Fibroblast of mammary gland (primary cell): ENCODE data around the gene CYP2A7.
"Not testable (repeated sequence)": the region's sequence is repeated elsewhere in the genome, so short reads cannot be mapped to it uniquely, and the experiment has no call there.

ENCODE experiments used
- DNase-seq: peaks from one replicate; pipeline ENCODE4 v3.0.0-alpha.2; 2010; ENCODE audit warnings: low read depth
- H3K4me3 ChIP-seq: 2 replicates; pipeline ENCODE4 v1.5.1; 2011; ENCODE audit warnings: low read depth, mild to moderate bottlenecking, low read length, moderate library complexity; ENCODE audit not compliant: control insufficient read depth
- CTCF ChIP-seq: conservative IDR thresholded peaks from 2 replicates; pipeline ENCODE4 v1.5.1; 2011; ENCODE audit warnings: low read depth, low read length, inconsistent platforms; ENCODE audit not compliant: control insufficient read depth, insufficient read depth

The CYP2A7 gene

GRCh38 chr19:40838477-40838876, 43.6 kb downstream of the CYP2A7 start:
- H3K4me3 ChIP-seq, DNase-seq: not testable (repeated sequence)

- no peak overlapping the region for H3K4me3 ChIP-seq
- DNase-seq, result no peak
- TF ChIP-seq CTCF, result no peak
These were observed 45.1 kb downstream of the CYP2A7 start for GRCh38 chr19:40836754-40837429.

- not testable (repeated sequence) for DNase-seq, H3K4me3 ChIP-seq
These were observed 48.1 kb downstream of the CYP2A7 start for GRCh38 chr19:40833728-40834533.

- DNase-seq, H3K4me3 ChIP-seq: not testable (repeated sequence)
These were observed 49.6 kb downstream of the CYP2A7 start for GRCh38 chr19:40832431-40832790.

GRCh38 chr19:40831502-40832430, 50.3 kb downstream of the CYP2A7 start:
- peak; percentile 99 for DNase-seq
- no peak overlapping the region for H3K4me3 ChIP-seq
- no peak for TF ChIP-seq CTCF

- not testable (repeated sequence) for H3K4me3 ChIP-seq, DNase-seq
These were observed 51.3 kb downstream of the CYP2A7 start for GRCh38 chr19:40830741-40831140.

- no peak for DNase-seq
- TF ChIP-seq CTCF, result no peak
These were observed 52.8 kb downstream of the CYP2A7 start for GRCh38 chr19:40829205-40829604.

GRCh38 chr19:40827386-40828247, 54.4 kb downstream of the CYP2A7 start:
- no peak for TF ChIP-seq CTCF
- no peak overlapping the region for H3K4me3 ChIP-seq
- no peak for DNase-seq

More at GRCh38 chr19:40829205-40829604, 52.8 kb downstream of the CYP2A7 start:
- H3K4me3 ChIP-seq, result no peak overlapping the region

- not testable (repeated sequence) for DNase-seq
These were observed 55.2 kb downstream of the CYP2A7 start for GRCh38 chr19:40826699-40827385.

GRCh38 chr19:40826312-40826698, 55.7 kb downstream of the CYP2A7 start:
- DNase-seq, H3K4me3 ChIP-seq: not testable (repeated sequence)

More at GRCh38 chr19:40826699-40827385, 55.2 kb downstream of the CYP2A7 start:
- not testable (repeated sequence) for H3K4me3 ChIP-seq

- H3K4me3 ChIP-seq, result not testable (repeated sequence)
These were observed 56.5 kb downstream of the CYP2A7 start for GRCh38 chr19:40825460-40826095.

More at GRCh38 chr19:40825460-40826095, 56.5 kb downstream of the CYP2A7 start:
- DNase-seq, result not testable (repeated sequence)
